H1 (cell line): ENCODE data around the gene SLC8A1. TPM values are rescaled to one million over a fixed set of nuclear protein-coding genes. Genes with fewer than 3 reads are reported as not detected.

Experiments
- CTCF ChIA-PET: fragments of 300-600 bp; sonication (Branson Sonifier 250); formaldehyde crosslinking; loops from one replicate; lab custom pipeline; 2021; ENCODE audit not compliant: partially characterized antibody; lab: Charles Lee
- POLR2A ChIA-PET: fragments of 300-600 bp; sonication (Branson Sonifier 250); formaldehyde crosslinking; loops from one replicate; lab custom pipeline; 2021; ENCODE audit warnings: inconsistent platforms; ENCODE audit not compliant: partially characterized antibody; lab: Charles Lee
- DNase-seq, 2 experiments: peaks; one replicate each; pipeline versions ENCODE4 v3.0.0 to v3.0.0-alpha.2; 2010 to 2022; ENCODE audit warnings: low spot score in 2 of 2, low read depth in 1 of 2, mixed read lengths in 1 of 2
- FAIRE-seq: peaks from 2 replicates; lab custom pipeline; 2011; peaks lifted over from hg19 to GRCh38; lab: Jason Lieb, UNC
- H2AFZ ChIP-seq: 2 replicates; pipeline ENCODE4 v1.8.1; 2012; ENCODE audit warnings: low read length, inconsistent platforms
- H2AK5ac ChIP-seq: 2 replicates; pipeline ENCODE4 v1.6.1; 2013; ENCODE audit warnings: low read depth, low read length
- H2BK120ac ChIP-seq: replicated peaks from 2 replicates; pipeline ENCODE3; 2013; ENCODE audit warnings: low read depth, low read length, inconsistent platforms
- H2BK12ac ChIP-seq: 2 replicates; pipeline ENCODE4 v1.6.1; 2013; ENCODE audit warnings: low read depth, low read length
- H2BK15ac ChIP-seq: 2 replicates; pipeline ENCODE4 v1.6.1; 2013; ENCODE audit warnings: low read length
- H2BK20ac ChIP-seq: 2 replicates; pipeline ENCODE4 v1.6.1; 2013; ENCODE audit warnings: low read length
- H2BK5ac ChIP-seq: 2 replicates; pipeline ENCODE4 v1.6.1; 2013; ENCODE audit warnings: low read depth, low read length
- H3K14ac ChIP-seq: 2 replicates; pipeline ENCODE4 v1.6.1; 2013; ENCODE audit warnings: inconsistent platforms; ENCODE audit not compliant: insufficient read length
- H3K18ac ChIP-seq: 2 replicates; pipeline ENCODE4 v1.6.1; 2013; ENCODE audit warnings: low read length; ENCODE audit errors: extremely low read depth
- H3K23ac ChIP-seq: 2 replicates; pipeline ENCODE4 v1.6.1; 2013; ENCODE audit warnings: inconsistent platforms; ENCODE audit not compliant: insufficient read length
- H3K23me2 ChIP-seq: 2 replicates; pipeline ENCODE4 v1.6.1; 2013; ENCODE audit warnings: low read depth, low read length
- H3K27ac ChIP-seq: 2 replicates; pipeline ENCODE4 v1.6.1; 2011; ENCODE audit warnings: low read depth, low read length, inconsistent platforms
- H3K27me3 ChIP-seq, 4 experiments: replicated peaks in 1 of 4; 1 replicate in 1 of 4; 2 replicates in 3 of 4; pipeline versions ENCODE4 v1.6.1 to v1.8.1; 2011 to 2013; ENCODE audit warnings: low read length in 3 of 4, mild to moderate bottlenecking in 3 of 4, inconsistent platforms in 2 of 4, mixed read lengths in 2 of 4, moderate library complexity in 1 of 4; ENCODE audit not compliant: control insufficient read depth in 3 of 4, insufficient read depth in 3 of 4; ENCODE audit errors: extremely low read depth in 1 of 4
- H3K36me3 ChIP-seq, 4 experiments: 2 replicates each; pipeline versions ENCODE4 v1.6.1 to v1.8.1; 2011 to 2013; ENCODE audit warnings: mild to moderate bottlenecking in 4 of 4, low read length in 3 of 4, moderate library complexity in 2 of 4, control low read depth in 1 of 4, inconsistent platforms in 1 of 4; ENCODE audit not compliant: insufficient read depth in 4 of 4, control insufficient read depth in 2 of 4
- H3K4ac ChIP-seq: replicated peaks from 2 replicates; pipeline ENCODE3; 2013; ENCODE audit warnings: low read length, low read depth, mixed read lengths, inconsistent platforms; ENCODE audit not compliant: insufficient read length
- H3K4me1 ChIP-seq, 4 experiments: replicated peaks in 1 of 4; 1 replicate in 1 of 4; 2 replicates in 3 of 4; pipeline versions ENCODE4 v1.6.1 to v1.8.1; 2011 to 2013; ENCODE audit warnings: low read length in 3 of 4, inconsistent platforms in 2 of 4, mixed read lengths in 1 of 4; ENCODE audit not compliant: insufficient read depth in 4 of 4, control insufficient read depth in 3 of 4
- H3K4me2 ChIP-seq, 2 experiments: 2 replicates each; pipeline versions ENCODE4 v1.6.1 to v1.8.1; 2011 to 2013; ENCODE audit warnings: low read depth in 2 of 2, low read length in 2 of 2, control low read depth in 1 of 2, inconsistent platforms in 1 of 2, mild to moderate bottlenecking in 1 of 2; ENCODE audit not compliant: insufficient read depth in 1 of 2
- H3K4me3 ChIP-seq, 4 experiments: fragments of 200-600, 300-600 bp in 1 of 4; sonication (generic), shearing (Covaris generic), sonication (Bioruptor Twin) in 1 of 4; 2 replicates each; pipeline versions ENCODE4 v1.5.1 to v1.8.1; 2011 to 2016; ENCODE audit warnings: low read length in 4 of 4, low read depth in 3 of 4, control low read depth in 2 of 4, inconsistent platforms in 2 of 4, mild to moderate bottlenecking in 2 of 4, mixed read lengths in 1 of 4, moderate library complexity in 1 of 4; ENCODE audit not compliant: insufficient read depth in 2 of 4; ENCODE audit errors: extremely low read depth in 1 of 4
- H3K56ac ChIP-seq: replicated peaks from 2 replicates; pipeline ENCODE3; 2013; ENCODE audit warnings: low read depth, mild to moderate bottlenecking, mixed read lengths, low read length, inconsistent platforms; ENCODE audit not compliant: insufficient read length
- H3K79me1 ChIP-seq: 2 replicates; pipeline ENCODE4 v1.6.1; 2013; ENCODE audit warnings: low read depth, low read length, control low read depth
- H3K79me2 ChIP-seq, 2 experiments: 2 replicates each; pipeline versions ENCODE4 v1.6.1 to v1.8.1; 2012 to 2013; ENCODE audit warnings: low read length in 2 of 2, mild to moderate bottlenecking in 2 of 2, inconsistent platforms in 1 of 2; ENCODE audit not compliant: insufficient read depth in 2 of 2, control insufficient read depth in 1 of 2
- H3K9ac ChIP-seq, 4 experiments: replicated peaks in 1 of 4; 1 replicate in 1 of 4; 2 replicates in 3 of 4; pipeline versions ENCODE4 v1.6.1 to v1.8.1; 2011 to 2013; ENCODE audit warnings: low read depth in 3 of 4, low read length in 3 of 4, control low read depth in 2 of 4, mild to moderate bottlenecking in 2 of 4, moderate library complexity in 2 of 4, inconsistent platforms in 1 of 4; ENCODE audit errors: extremely low read depth in 1 of 4
- H3K9me3 ChIP-seq, 2 experiments: 2 replicates each; pipeline versions ENCODE4 v1.6.1 to v1.8.1; 2012 to 2013; ENCODE audit warnings: mild to moderate bottlenecking in 2 of 2, moderate library complexity in 2 of 2, control low read depth in 1 of 2, inconsistent platforms in 1 of 2, low read depth in 1 of 2, low read length in 1 of 2, mixed read lengths in 1 of 2; ENCODE audit not compliant: insufficient read depth in 2 of 2
- H4K20me1 ChIP-seq, 2 experiments: replicated peaks in 1 of 2; 2 replicates each; pipeline versions ENCODE3 to v1.8.1; 2011 to 2013; ENCODE audit warnings: inconsistent platforms in 2 of 2, low read length in 2 of 2, mild to moderate bottlenecking in 1 of 2; ENCODE audit not compliant: insufficient read depth in 2 of 2, control insufficient read depth in 1 of 2
- H4K5ac ChIP-seq: 2 replicates; pipeline ENCODE4 v1.6.1; 2013; ENCODE audit warnings: low read length, low read depth, mixed read lengths, inconsistent platforms; ENCODE audit not compliant: insufficient read length
- H4K8ac ChIP-seq: 2 replicates; pipeline ENCODE4 v1.8.0; 2013; ENCODE audit warnings: mild to moderate bottlenecking, moderate library complexity, low read length, inconsistent platforms; ENCODE audit not compliant: insufficient read depth; ENCODE audit errors: extremely low read depth
- H4K91ac ChIP-seq: replicated peaks from 2 replicates; pipeline ENCODE3; 2013; ENCODE audit warnings: low read length, mixed read lengths, inconsistent platforms; ENCODE audit not compliant: insufficient read length
- ASH2L ChIP-seq: fragments of 200-600, 300-600 bp; sonication (generic); IDR thresholded peaks from one replicate; pipeline ENCODE4 v1.7.1; 2017; ENCODE audit warnings: low read length
- GABPA ChIP-seq: IDR thresholded peaks from 2 replicates; pipeline ENCODE4 v1.6.1; 2011; ENCODE audit warnings: mild to moderate bottlenecking, low read length, moderate library complexity, borderline replicate concordance; ENCODE audit not compliant: insufficient read depth
- NANOG ChIP-seq: IDR thresholded peaks from 2 replicates; pipeline ENCODE4 v1.6.1; 2011; ENCODE audit warnings: low read length, low read depth, mild to moderate bottlenecking, inconsistent platforms; ENCODE audit not compliant: insufficient read depth, poor library complexity, severe bottlenecking
- PHF8 ChIP-seq: fragments of 200-600 bp; sonication (generic); conservative IDR thresholded peaks from 2 replicates; pipeline ENCODE4 v1.7.1; 2012; ENCODE audit warnings: low read depth, mild to moderate bottlenecking, inconsistent platforms, low read length, moderate library complexity
- TAF7 ChIP-seq: optimal IDR thresholded peaks from 2 replicates; pipeline ENCODE3; 2011; ENCODE audit warnings: low read depth, mild to moderate bottlenecking, inconsistent platforms, low read length, moderate library complexity, borderline replicate concordance
- polyA plus RNA-seq, 7 experiments: library from polyadenylated mRNA; depleted of rRNA in 3 of 7; stranded (reverse) in 5 of 7; unstranded in 2 of 7; fragments of >200 nt in 5 of 7; fragments of 200-250 nt in 2 of 7; gene quantifications; 1 replicate in 5 of 7; 2 replicates in 1 of 7; 4 replicates in 1 of 7; pipeline versions ENCODE4 v1.2.1 to v1.2.3, GENCODE V29; 2011 to 2013; ENCODE audit warnings: missing spikeins in 2 of 7, mixed read lengths in 2 of 7
- total RNA-seq: library from RNA; stranded (reverse); fragmentation: NEBNext Ultra II Directional; extraction: Animal tissue kit (Norgen Biotek cat#: 25700); gene quantifications from 2 replicates; pipeline ENCODE4 v1.2.1, GENCODE V29; 2021
- TF ChIP-seq, protein P1 (sequence below): IDR thresholded peaks from 2 replicates; pipeline ENCODE4 v1.6.1; 2012; ENCODE audit warnings: low read length, inconsistent platforms

The SLC8A1 gene
- total and polyA plus RNA-seq, 2 of the 8 experiments (the other 6 are each of a cell fraction or from before 2014, with no cell fraction given), result 0.68 to 3.6 TPM

DNA sequence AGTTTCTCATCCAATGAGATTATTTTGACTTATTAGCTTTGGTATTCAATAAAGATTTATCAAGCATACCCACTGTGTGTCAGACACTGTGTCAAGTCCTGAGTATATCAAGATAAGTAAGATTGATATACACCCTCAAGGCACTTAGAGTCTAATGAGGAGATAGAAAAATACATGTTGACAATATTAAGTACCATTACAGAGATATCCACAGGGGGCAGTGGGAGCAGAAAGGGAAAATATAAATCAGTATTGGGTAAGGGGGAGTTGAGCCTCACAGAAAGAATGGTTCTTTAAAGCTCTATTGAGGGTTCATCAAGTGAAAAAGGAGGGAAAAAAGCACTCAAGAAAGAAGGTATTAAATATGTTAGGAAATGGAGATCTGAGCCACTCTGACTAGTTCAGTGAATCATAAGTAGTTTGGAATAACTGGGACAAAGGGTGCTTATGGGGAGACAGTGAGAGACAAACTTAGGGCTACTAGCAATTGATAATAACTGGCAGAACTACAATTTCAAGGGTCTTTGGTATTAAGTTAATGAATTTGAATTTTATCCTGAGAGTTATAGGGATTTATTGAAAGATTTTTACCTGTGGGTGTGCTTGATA, 45.5 kb upstream of the SLC8A1 start:
- H3K18ac ChIP-seq, result no peak overlapping the region
- no peak overlapping the region for H3K4me3 ChIP-seq
- no peak overlapping the region for H2BK20ac ChIP-seq
- no peaks in the 10 kb centered on the region for H3K27me3 ChIP-seq
- no peak overlapping the region for H2AFZ ChIP-seq
- no peak overlapping the region for H2BK5ac ChIP-seq
- TF ChIP-seq, protein P1, sequence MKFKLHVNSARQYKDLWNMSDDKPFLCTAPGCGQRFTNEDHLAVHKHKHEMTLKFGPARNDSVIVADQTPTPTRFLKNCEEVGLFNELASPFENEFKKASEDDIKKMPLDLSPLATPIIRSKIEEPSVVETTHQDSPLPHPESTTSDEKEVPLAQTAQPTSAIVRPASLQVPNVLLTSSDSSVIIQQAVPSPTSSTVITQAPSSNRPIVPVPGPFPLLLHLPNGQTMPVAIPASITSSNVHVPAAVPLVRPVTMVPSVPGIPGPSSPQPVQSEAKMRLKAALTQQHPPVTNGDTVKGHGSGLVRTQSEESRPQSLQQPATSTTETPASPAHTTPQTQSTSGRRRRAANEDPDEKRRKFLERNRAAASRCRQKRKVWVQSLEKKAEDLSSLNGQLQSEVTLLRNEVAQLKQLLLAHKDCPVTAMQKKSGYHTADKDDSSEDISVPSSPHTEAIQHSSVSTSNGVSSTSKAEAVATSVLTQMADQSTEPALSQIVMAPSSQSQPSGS, result no peak
- TF ChIP-seq NANOG (no peak), TAF7 (no peak), PHF8 (no peak), ASH2L (no peak), GABPA (no peak)
- FAIRE-seq, result no peak
- H3K9ac ChIP-seq, result no peak overlapping the region
- H4K91ac ChIP-seq, result no peak overlapping the region
- no peak overlapping the region for H2BK12ac ChIP-seq
- no peak overlapping the region for H3K23ac ChIP-seq
- ChIA-PET POLR2A (no interaction called here), CTCF (interaction anchor here (2.1 kb wide), 1 partner anchor 10 kb away, joined by 7 read pairs; no protein-coding TSS in a partner anchor)
- no peak for DNase-seq
- no peak overlapping the region for H2BK120ac ChIP-seq
- no peak overlapping the region for H2AK5ac ChIP-seq
- no peaks in the 10 kb centered on the region for H3K36me3 ChIP-seq
- no peaks in the 10 kb centered on the region for H3K79me2 ChIP-seq
- no peaks in the 10 kb centered on the region for H3K79me1 ChIP-seq
- no peak overlapping the region for H4K5ac ChIP-seq
- no peaks in the 10 kb centered on the region for H4K20me1 ChIP-seq
- no peak overlapping the region for H3K4me2 ChIP-seq
- H3K4ac ChIP-seq, result no peak overlapping the region
- H3K4me1 ChIP-seq, result no peaks in the 10 kb centered on the region
- H3K9me3 ChIP-seq, result no peaks in the 10 kb centered on the region
- no peak overlapping the region for H3K27ac ChIP-seq
- no peak overlapping the region for H3K56ac ChIP-seq
- H2BK15ac ChIP-seq, result no peak overlapping the region
- no peak overlapping the region for H3K14ac ChIP-seq
- H4K8ac ChIP-seq, result no peak overlapping the region
- H3K23me2 ChIP-seq, result no peaks in the 10 kb centered on the region
